ENCODE results near the gene ENOSF1.

Gene ENOSF1

GRCh38 chr18:652131-652530 is 60.3 kb downstream of the ENOSF1 start:
- no peaks in the 10 kb centered on the region for H3K36me3 Mint-ChIP-seq (ENCODE audit: low read depth)
- peaks cover 28% of the 10 kb centered on the region for H3K27me3 Mint-ChIP-seq
- H3K4me3 Mint-ChIP-seq = no peak overlapping the region
- H3K4me1 Mint-ChIP-seq (ENCODE audit: low read depth) = peaks cover 10% of the 10 kb centered on the region
- H3K9me3 Mint-ChIP-seq = no peaks in the 10 kb centered on the region
- H3K27ac Mint-ChIP-seq = no peak overlapping the region

- no peak overlapping the region for H3K27ac Mint-ChIP-seq
- no peaks in the 10 kb centered on the region for H3K9me3 Mint-ChIP-seq
Measured at GRCh38 chr18:650428-650858, 62.0 kb downstream of the ENOSF1 start.

GRCh38 chr18:649341-649740 is 63.1 kb downstream of the ENOSF1 start:
- Mint-ChIP-seq H3K36me3 (ENCODE audit: low read depth) (no peaks in the 10 kb centered on the region), H3K4me3 (no peak overlapping the region), H3K27ac (no peak overlapping the region), H3K4me1 (ENCODE audit: low read depth) (peaks cover 13% of the 10 kb centered on the region), H3K27me3 (peaks cover 17% of the 10 kb centered on the region), H3K9me3 (no peaks in the 10 kb centered on the region)

More at GRCh38 chr18:650428-650858, 62.0 kb downstream of the ENOSF1 start:
- Mint-ChIP-seq H3K36me3 (ENCODE audit: low read depth) (no peaks in the 10 kb centered on the region), H3K27me3 (peaks cover 21% of the 10 kb centered on the region), H3K4me1 (ENCODE audit: low read depth) (peaks cover 7% of the 10 kb centered on the region), H3K4me3 (peak overlapping the region; percentile 15)

- no peaks in the 10 kb centered on the region for H3K36me3 Mint-ChIP-seq (ENCODE audit: low read depth)
- H3K4me3 Mint-ChIP-seq = no peak overlapping the region
- peaks cover 20% of the 10 kb centered on the region for H3K4me1 Mint-ChIP-seq (ENCODE audit: low read depth)
- H3K27me3 Mint-ChIP-seq = peaks cover 15% of the 10 kb centered on the region
- no peaks in the 10 kb centered on the region for H3K9me3 Mint-ChIP-seq
- H3K27ac Mint-ChIP-seq = no peak overlapping the region
Measured at GRCh38 chr18:647304-647703, 65.1 kb downstream of the ENOSF1 start.

GRCh38 chr18:644395-645004 is 67.9 kb downstream of the ENOSF1 start:
- Mint-ChIP-seq H3K27ac (peak overlapping the region; percentile 58), H3K4me1 (ENCODE audit: low read depth) (peaks cover 13% of the 10 kb centered on the region), H3K9me3 (no peaks in the 10 kb centered on the region), H3K27me3 (peaks cover 18% of the 10 kb centered on the region), H3K4me3 (no peak overlapping the region), H3K36me3 (ENCODE audit: low read depth) (no peaks in the 10 kb centered on the region)

- Mint-ChIP-seq H3K4me3 (no peak overlapping the region), H3K27ac (no peak overlapping the region), H3K36me3 (ENCODE audit: low read depth) (no peaks in the 10 kb centered on the region), H3K4me1 (ENCODE audit: low read depth) (peaks cover 13% of the 10 kb centered on the region), H3K9me3 (no peaks in the 10 kb centered on the region), H3K27me3 (peaks cover 15% of the 10 kb centered on the region)
Measured at GRCh38 chr18:641224-641623, 71.2 kb downstream of the ENOSF1 start.

- Mint-ChIP-seq H3K36me3 (ENCODE audit: low read depth) (no peaks in the 10 kb centered on the region), H3K4me3 (no peak overlapping the region), H3K27me3 (peaks cover 8% of the 10 kb centered on the region), H3K9me3 (no peaks in the 10 kb centered on the region), H3K4me1 (ENCODE audit: low read depth) (no peaks in the 10 kb centered on the region), H3K27ac (no peak overlapping the region)
Measured at GRCh38 chr18:635171-635570, 77.3 kb downstream of the ENOSF1 start.

- Mint-ChIP-seq H3K9me3 (no peaks in the 10 kb centered on the region), H3K27me3 (peaks cover 5% of the 10 kb centered on the region), H3K36me3 (ENCODE audit: low read depth) (no peaks in the 10 kb centered on the region), H3K4me1 (ENCODE audit: low read depth) (peaks cover 2% of the 10 kb centered on the region), H3K27ac (no peak overlapping the region), H3K4me3 (no peak overlapping the region)
Measured at GRCh38 chr18:634551-635045, 77.8 kb downstream of the ENOSF1 start.

GRCh38 chr18:631560-631959 is 80.9 kb downstream of the ENOSF1 start:
- Mint-ChIP-seq H3K27ac (no peak overlapping the region), H3K9me3 (no peaks in the 10 kb centered on the region), H3K4me1 (ENCODE audit: low read depth) (peaks cover 7% of the 10 kb centered on the region), H3K27me3 (peaks cover 13% of the 10 kb centered on the region), H3K36me3 (ENCODE audit: low read depth) (no peaks in the 10 kb centered on the region), H3K4me3 (no peak overlapping the region)

GRCh38 chr18:629269-630150 is 82.9 kb downstream of the ENOSF1 start:
- peaks cover 18% of the 10 kb centered on the region for H3K27me3 Mint-ChIP-seq
- H3K4me1 Mint-ChIP-seq (ENCODE audit: low read depth) = peaks cover 7% of the 10 kb centered on the region
- H3K36me3 Mint-ChIP-seq (ENCODE audit: low read depth) = no peaks in the 10 kb centered on the region
- H3K4me3 Mint-ChIP-seq = no peak overlapping the region
- no peak overlapping the region for H3K27ac Mint-ChIP-seq
- H3K9me3 Mint-ChIP-seq = no peaks in the 10 kb centered on the region

GRCh38 chr18:627231-627630 is 85.2 kb downstream of the ENOSF1 start:
- H3K9me3 Mint-ChIP-seq = no peaks in the 10 kb centered on the region
- H3K27ac Mint-ChIP-seq = no peak overlapping the region
- no peaks in the 10 kb centered on the region for H3K36me3 Mint-ChIP-seq (ENCODE audit: low read depth)
- H3K4me1 Mint-ChIP-seq (ENCODE audit: low read depth) = peaks cover 7% of the 10 kb centered on the region
- peaks cover 15% of the 10 kb centered on the region for H3K27me3 Mint-ChIP-seq
- no peak overlapping the region for H3K4me3 Mint-ChIP-seq

- H3K27me3 Mint-ChIP-seq = peaks cover 19% of the 10 kb centered on the region
- no peak overlapping the region for H3K27ac Mint-ChIP-seq
- no peaks in the 10 kb centered on the region for H3K4me1 Mint-ChIP-seq (ENCODE audit: low read depth)
- no peaks in the 10 kb centered on the region for H3K9me3 Mint-ChIP-seq
- H3K4me3 Mint-ChIP-seq = no peak overlapping the region
- no peaks in the 10 kb centered on the region for H3K36me3 Mint-ChIP-seq (ENCODE audit: low read depth)
Measured at GRCh38 chr18:623761-624620, 88.4 kb downstream of the ENOSF1 start.

- H3K9me3 Mint-ChIP-seq = no peaks in the 10 kb centered on the region
- no peak overlapping the region for H3K27ac Mint-ChIP-seq
- no peaks in the 10 kb centered on the region for H3K4me1 Mint-ChIP-seq (ENCODE audit: low read depth)
- peaks cover 17% of the 10 kb centered on the region for H3K27me3 Mint-ChIP-seq
- H3K36me3 Mint-ChIP-seq (ENCODE audit: low read depth) = no peaks in the 10 kb centered on the region
- no peak overlapping the region for H3K4me3 Mint-ChIP-seq
Measured at GRCh38 chr18:622289-622688, 90.1 kb downstream of the ENOSF1 start.

GRCh38 chr18:621291-622043 is 91.0 kb downstream of the ENOSF1 start:
- Mint-ChIP-seq H3K4me3 (no peak overlapping the region), H3K27ac (no peak overlapping the region), H3K36me3 (ENCODE audit: low read depth) (no peaks in the 10 kb centered on the region), H3K27me3 (peaks cover 13% of the 10 kb centered on the region), H3K4me1 (ENCODE audit: low read depth) (no peaks in the 10 kb centered on the region), H3K9me3 (no peaks in the 10 kb centered on the region)
